ENCODE results near the gene KCNG1. TPM values are rescaled to one million over a fixed set of nuclear protein-coding genes. Genes with fewer than 3 reads are reported as not detected.
A peak's percentile ranks its signal among the peaks of the same experiment; 100 is the strongest.

KCNG1 gene
- total and polyA plus RNA-seq, 5 experiments from 2014 or later, result 1.8 to 2.3 TPM; not detected in 3

DNA sequence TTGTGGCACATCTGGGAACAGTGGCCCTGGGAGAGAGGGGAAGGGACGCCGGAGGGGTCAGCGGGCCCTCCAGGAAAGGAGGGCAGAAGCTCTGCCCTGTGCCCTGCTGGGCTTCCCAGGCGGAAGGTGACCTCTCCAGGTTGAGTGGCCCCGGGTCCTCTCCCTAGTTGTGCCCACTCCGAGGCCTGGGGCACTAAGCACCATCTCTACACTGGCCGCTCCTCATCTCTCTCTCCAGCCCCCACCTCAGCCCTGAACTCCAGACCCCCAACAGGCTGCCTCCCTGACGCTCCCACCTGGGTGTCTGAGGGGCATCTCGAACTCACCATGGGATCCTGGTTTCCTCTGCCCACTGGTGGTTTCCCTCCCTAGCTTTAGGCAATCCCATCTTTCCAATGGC, 18.1 kb downstream of the KCNG1 start:
- H3K27ac Mint-ChIP-seq, result no peak overlapping the region
- H3K27me3 Mint-ChIP-seq, result peaks cover 5 to 48% (median 29%) of the 10 kb centered on the region in 5 donors
- H3K4me1 Mint-ChIP-seq, result peaks cover 0 to 2% (median 0%) of the 10 kb centered on the region in 4 donors
- DNase-seq (no peak), ATAC-seq (no peak)
- POLR2A ChIA-PET, result no interaction called here
- no peak overlapping the region for H3K4me3 Mint-ChIP-seq
- H3K36me3 Mint-ChIP-seq, result no peaks in the 10 kb centered on the region
- H3K9me3 Mint-ChIP-seq, result no peaks in the 10 kb centered on the region

DNA sequence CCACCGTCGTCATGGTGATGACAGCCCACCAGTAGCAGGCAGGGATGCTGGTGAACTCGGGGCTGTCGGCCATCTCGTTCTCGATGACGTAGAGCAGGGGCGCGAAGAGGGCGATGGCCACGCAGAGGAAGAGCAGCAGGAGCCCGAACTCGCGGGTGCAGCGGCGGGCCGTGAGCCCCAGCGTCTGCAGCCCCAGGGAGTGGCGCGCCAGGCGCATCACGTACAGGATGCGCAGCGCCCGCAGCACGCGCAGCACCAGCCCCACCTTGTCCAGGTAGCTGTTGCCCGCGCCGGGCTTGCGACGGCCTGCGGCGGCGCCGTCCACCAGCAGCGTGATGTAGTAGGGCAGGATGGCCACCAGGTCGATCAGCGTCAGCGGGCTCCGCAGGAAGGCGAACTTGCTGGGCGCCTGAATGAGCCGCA, 18.6 kb downstream of the KCNG1 start:
- Mint-ChIP-seq H3K36me3 (no peaks in the 10 kb centered on the region), H3K4me1 (peaks cover 0 to 3% (median 0%) of the 10 kb centered on the region in 4 donors), H3K27ac (no peak overlapping the region), H3K27me3 (peaks cover 7 to 53% (median 33%) of the 10 kb centered on the region in 5 donors), H3K9me3 (no peaks in the 10 kb centered on the region), H3K4me3 (no peak overlapping the region)
- POLR2A ChIA-PET, result no interaction called here
- ATAC-seq (no peak), DNase-seq (no peak)

- Mint-ChIP-seq H3K4me3 (no peak overlapping the region), H3K27me3 (peaks cover 10 to 58% (median 39%) of the 10 kb centered on the region in 5 donors), H3K4me1 (peaks cover 0 to 3% (median 0%) of the 10 kb centered on the region in 4 donors), H3K36me3 (no peaks in the 10 kb centered on the region), H3K27ac (no peak overlapping the region), H3K9me3 (no peaks in the 10 kb centered on the region)
- DNase-seq, result no peak
- POLR2A ChIA-PET, result interaction anchor here (0.7 kb wide), 1 partner anchor 203 kb away, joined by 5 read pairs; no protein-coding TSS in a partner anchor
- no peak for ATAC-seq
Measured at GRCh38 chr20:51003753-51004152, 19.2 kb downstream of the KCNG1 start.

DNA sequence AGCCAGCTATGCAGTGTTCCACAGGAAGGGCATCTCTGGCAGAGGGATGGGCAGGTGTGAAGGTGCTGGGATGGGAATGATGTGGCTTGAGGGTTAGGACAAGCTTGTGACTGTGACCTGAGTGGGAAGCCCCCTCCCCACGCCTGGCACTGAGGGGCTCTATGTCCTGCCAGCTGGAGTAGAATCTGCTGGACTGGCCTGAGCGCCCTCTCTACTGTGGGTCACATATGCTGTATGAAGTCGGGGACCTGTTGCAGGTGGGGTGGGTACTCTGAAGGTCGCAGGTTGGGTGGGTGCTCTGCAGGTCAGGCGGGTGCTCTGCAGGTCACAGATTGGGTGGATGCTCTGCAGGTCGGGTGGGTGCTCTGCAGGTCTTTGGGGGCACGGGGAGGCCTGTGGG, 20.3 kb downstream of the KCNG1 start:
- Mint-ChIP-seq H3K4me1 (peaks cover 0 to 3% (median 0%) of the 10 kb centered on the region in 4 donors), H3K4me3 (no peak overlapping the region), H3K27ac (peak overlapping the region in 1 of 10 donors; percentile 1), H3K9me3 (no peaks in the 10 kb centered on the region), H3K27me3 (peaks cover 13 to 59% (median 40%) of the 10 kb centered on the region in 5 donors), H3K36me3 (no peaks in the 10 kb centered on the region)
- POLR2A ChIA-PET, result no interaction called here
- ATAC-seq (no peak), DNase-seq (no peak)

DNA sequence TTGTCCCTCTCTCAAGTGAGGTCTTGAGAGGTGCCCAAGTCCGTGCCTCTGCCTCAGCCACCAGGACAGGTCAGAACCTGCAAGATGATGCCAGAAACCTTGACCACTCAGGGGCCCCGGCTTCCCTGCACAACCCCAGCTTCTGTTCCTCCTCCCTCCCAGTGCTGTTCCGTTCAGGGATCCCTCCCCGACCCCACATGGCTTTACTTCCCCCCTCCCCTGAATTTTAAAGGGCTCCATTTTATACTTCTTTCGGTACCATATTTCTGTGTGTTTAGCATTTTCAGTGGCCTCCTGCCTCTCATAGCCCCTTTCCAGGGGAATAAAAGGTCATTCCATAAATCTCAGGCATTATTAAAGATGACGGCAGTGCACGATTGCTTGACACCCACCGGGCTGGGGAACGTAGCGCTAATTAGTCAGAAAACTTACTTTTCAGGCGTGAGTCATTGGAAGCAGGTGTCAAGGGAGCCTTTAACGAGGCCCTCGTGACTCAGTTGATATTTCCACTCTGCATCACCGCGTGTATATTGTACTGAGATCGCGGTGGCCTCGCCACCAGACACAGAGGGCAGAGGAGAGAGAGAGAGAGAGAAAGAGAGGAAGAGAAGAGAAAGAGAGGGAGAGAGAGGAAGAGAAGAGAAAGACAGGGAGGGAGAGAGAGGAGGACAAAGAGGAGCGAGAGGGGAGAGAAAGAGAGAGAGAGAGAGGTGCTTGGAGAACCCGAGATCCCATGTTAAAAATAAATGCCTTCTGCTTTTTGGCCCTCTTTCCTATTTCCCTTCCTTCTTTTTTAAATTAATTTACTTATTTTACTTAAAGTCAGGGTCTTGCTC, 21.3 kb downstream of the KCNG1 start:
- DNase-seq, result no peak
- Mint-ChIP-seq H3K9me3 (no peaks in the 10 kb centered on the region), H3K27me3 (peaks cover 13 to 59% (median 39%) of the 10 kb centered on the region in 5 donors), H3K36me3 (no peaks in the 10 kb centered on the region), H3K4me1 (peaks cover 0 to 3% (median 0%) of the 10 kb centered on the region in 4 donors), H3K27ac (no peak overlapping the region), H3K4me3 (no peak overlapping the region)
- no peak for ATAC-seq
- POLR2A ChIA-PET, result no interaction called here

GRCh38 chr20:50999355-50999754, 23.6 kb downstream of the KCNG1 start:
- Mint-ChIP-seq H3K9me3 (no peaks in the 10 kb centered on the region), H3K27ac (peak overlapping the region in 1 of 10 donors; percentile 16), H3K36me3 (no peaks in the 10 kb centered on the region), H3K4me3 (no peak overlapping the region), H3K4me1 (peaks cover 0 to 3% (median 0%) of the 10 kb centered on the region in 4 donors), H3K27me3 (peaks cover 13 to 44% (median 31%) of the 10 kb centered on the region in 5 donors)
- DNase-seq (no peak), ATAC-seq (no peak)
- POLR2A ChIA-PET, result no interaction called here

GRCh38 chr20:50996901-50997865, 25.7 kb downstream of the KCNG1 start:
- POLR2A ChIA-PET, result no interaction called here
- ATAC-seq, result no peak
- Mint-ChIP-seq H3K27ac (no peak overlapping the region), H3K4me1 (peaks cover 0 to 6% (median 0%) of the 10 kb centered on the region in 4 donors), H3K36me3 (no peaks in the 10 kb centered on the region), H3K9me3 (no peaks in the 10 kb centered on the region), H3K4me3 (no peak overlapping the region), H3K27me3 (peaks cover 10 to 32% (median 23%) of the 10 kb centered on the region in 5 donors)
- no peak for DNase-seq

DNA sequence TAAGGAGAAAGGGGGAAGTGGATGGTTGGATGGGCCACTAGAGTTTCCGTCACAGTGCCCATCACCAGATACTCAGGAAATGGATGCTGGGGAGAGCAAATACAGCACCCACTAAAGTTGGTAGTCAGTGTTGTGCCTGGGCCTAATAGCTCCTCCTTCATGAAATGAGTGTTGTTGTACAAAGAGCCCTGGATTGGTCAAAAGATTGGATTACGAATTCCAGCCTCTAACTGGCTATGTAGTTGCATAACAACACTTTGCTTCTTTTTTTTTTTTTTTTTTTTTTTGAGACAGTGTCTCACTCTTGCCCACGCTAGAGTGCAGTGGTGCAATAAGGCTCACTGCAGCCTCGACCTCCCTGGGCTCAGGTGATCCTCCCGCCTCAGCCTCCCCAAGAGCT, 27.4 kb downstream of the KCNG1 start:
- no peak overlapping the region for H3K4me3 Mint-ChIP-seq
- ATAC-seq (no peak), DNase-seq (no peak)
- no peaks in the 10 kb centered on the region for H3K36me3 Mint-ChIP-seq
- peaks cover 0 to 4% (median 0%) of the 10 kb centered on the region in 4 donors for H3K4me1 Mint-ChIP-seq
- H3K27ac Mint-ChIP-seq, result no peak overlapping the region
- H3K9me3 Mint-ChIP-seq, result no peaks in the 10 kb centered on the region
- POLR2A ChIA-PET, result interaction anchor here (0.7 kb wide), 1 partner anchor 22 kb away, joined by 5 read pairs; no protein-coding TSS in a partner anchor
- peaks cover 8 to 26% (median 17%) of the 10 kb centered on the region in 5 donors for H3K27me3 Mint-ChIP-seq

GRCh38 chr20:50993876-50994275, 29.0 kb downstream of the KCNG1 start:
- no peak overlapping the region for H3K4me3 Mint-ChIP-seq
- POLR2A ChIA-PET, result no interaction called here
- H3K36me3 Mint-ChIP-seq, result no peaks in the 10 kb centered on the region
- ATAC-seq (no peak), DNase-seq (no peak)
- H3K4me1 Mint-ChIP-seq, result peaks cover 0 to 3% (median 0%) of the 10 kb centered on the region in 4 donors
- H3K9me3 Mint-ChIP-seq, result no peaks in the 10 kb centered on the region
- no peak overlapping the region for H3K27ac Mint-ChIP-seq
- H3K27me3 Mint-ChIP-seq, result peaks cover 2 to 11% (median 4%) of the 10 kb centered on the region in 5 donors

- Mint-ChIP-seq H3K4me1 (peaks cover 0 to 3% (median 0%) of the 10 kb centered on the region in 4 donors), H3K4me3 (no peak overlapping the region), H3K27ac (no peak overlapping the region), H3K9me3 (no peaks in the 10 kb centered on the region), H3K27me3 (peaks cover 0 to 13% (median 0%) of the 10 kb centered on the region in 5 donors), H3K36me3 (no peaks in the 10 kb centered on the region)
- POLR2A ChIA-PET, result no interaction called here
- peak; percentile 69 to 94 for ATAC-seq
- DNase-seq, result peak in 8 of 10 donors; percentile 5 to 34 (median 19)
Measured at GRCh38 chr20:50992733-50993457, 30.0 kb downstream of the KCNG1 start.

- Mint-ChIP-seq H3K4me1 (peaks cover 0 to 4% (median 1%) of the 10 kb centered on the region in 4 donors), H3K36me3 (no peaks in the 10 kb centered on the region), H3K27me3 (peaks cover 0 to 19% (median 2%) of the 10 kb centered on the region in 5 donors), H3K27ac (no peak overlapping the region), H3K4me3 (no peak overlapping the region), H3K9me3 (no peaks in the 10 kb centered on the region)
- POLR2A ChIA-PET, result no interaction called here
- no peak for ATAC-seq
- DNase-seq, result no peak
Measured at GRCh38 chr20:50992336-50992732, 30.6 kb downstream of the KCNG1 start.

DNA sequence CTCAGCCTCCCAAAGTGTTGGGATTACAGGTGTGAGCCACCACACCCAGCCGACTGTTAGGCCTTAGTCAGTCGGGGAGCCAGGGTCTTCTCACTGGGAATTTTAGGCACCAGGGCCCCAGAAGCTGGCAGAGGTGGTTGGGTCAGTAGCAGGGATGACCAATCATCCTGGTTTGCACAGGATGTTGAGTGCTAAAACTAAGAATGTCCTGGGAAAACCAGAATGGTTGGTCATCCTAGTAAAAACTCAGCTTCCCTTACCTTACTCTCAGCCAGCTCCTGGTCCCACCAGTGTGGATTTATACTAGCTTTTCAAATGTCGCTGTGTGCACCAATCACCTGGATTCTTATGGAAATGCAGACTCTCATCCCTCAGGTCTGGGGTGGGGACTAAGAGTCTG, 31.8 kb downstream of the KCNG1 start:
- no peak overlapping the region for H3K4me3 Mint-ChIP-seq
- ATAC-seq, result no peak
- no peaks in the 10 kb centered on the region for H3K9me3 Mint-ChIP-seq
- POLR2A ChIA-PET, result no interaction called here
- H3K36me3 Mint-ChIP-seq, result no peaks in the 10 kb centered on the region
- DNase-seq, result no peak
- H3K27ac Mint-ChIP-seq, result no peak overlapping the region
- H3K27me3 Mint-ChIP-seq, result peaks cover 5 to 22% (median 10%) of the 10 kb centered on the region in 5 donors
- H3K4me1 Mint-ChIP-seq, result peaks cover 0 to 4% (median 1%) of the 10 kb centered on the region in 4 donors

Data from naive thymus-derived CD8-positive, alpha-beta T cell (primary cell).